HUES6 (cell line): Measurements from ENCODE around the gene LINGO3.

Source experiments
- H3K27ac ChIP-seq: 2 replicates; pipeline ENCODE4 v1.7.0; 2013; ENCODE audit warnings: low read depth, mild to moderate bottlenecking, low read length, inconsistent platforms
- H3K27me3 ChIP-seq: 2 replicates; pipeline ENCODE4 v1.6.1; 2013; ENCODE audit warnings: low read length; ENCODE audit not compliant: control insufficient read depth, insufficient read depth
- H3K36me3 ChIP-seq: 2 replicates; pipeline ENCODE4 v1.6.1; 2013; ENCODE audit warnings: low read length; ENCODE audit not compliant: control insufficient read depth, insufficient read depth
- H3K4me1 ChIP-seq: 2 replicates; pipeline ENCODE4 v1.6.1; 2013; ENCODE audit warnings: low read length; ENCODE audit not compliant: control insufficient read depth, insufficient read depth
- H3K4me3 ChIP-seq: 2 replicates; pipeline ENCODE4 v1.5.1; 2013; ENCODE audit warnings: low read depth, low read length
- H3K9ac ChIP-seq: one replicate; pipeline ENCODE4 v1.6.1; 2013; ENCODE audit warnings: mild to moderate bottlenecking, low read length
- H3K9me3 ChIP-seq: 2 replicates; pipeline ENCODE4 v1.6.1; 2013; ENCODE audit warnings: low read depth, low read length; ENCODE audit not compliant: control insufficient read depth, insufficient read depth

LINGO3 gene

DNA sequence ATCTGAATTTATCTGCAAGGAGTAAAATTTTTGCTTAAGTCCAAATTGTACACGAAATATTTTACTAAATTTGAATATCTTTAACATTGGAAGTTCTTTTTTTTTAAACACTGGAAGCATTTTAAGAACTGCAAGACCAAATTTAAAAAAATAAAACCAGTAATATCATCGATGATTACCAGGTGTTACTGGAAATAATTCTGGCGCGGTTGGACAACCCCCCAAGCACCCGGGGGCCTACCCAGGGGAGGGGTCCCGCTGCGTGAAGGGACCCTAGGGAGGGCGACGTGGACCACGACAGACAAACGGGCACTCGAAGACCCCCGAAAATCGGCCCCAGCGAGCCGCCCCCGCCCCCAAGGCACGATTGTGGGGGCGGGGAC is 39.1 kb downstream of the LINGO3 start:
- H3K36me3 ChIP-seq = peaks cover 19% of the 10 kb centered on the region
- H3K27me3 ChIP-seq = no peaks in the 10 kb centered on the region
- peaks cover 14% of the 10 kb centered on the region for H3K4me1 ChIP-seq
- H3K27ac ChIP-seq = peak overlapping the region; percentile 62; the same call in 1 of the 2 replicates
- no peaks in the 10 kb centered on the region for H3K9me3 ChIP-seq
- H3K4me3 ChIP-seq = peak overlapping the region; percentile 87
- peak overlapping the region; percentile 58 for H3K9ac ChIP-seq

GRCh38 chr19:2268480-2268830 is 39.5 kb downstream of the LINGO3 start:
- no peaks in the 10 kb centered on the region for H3K27me3 ChIP-seq
- no peak overlapping the region for H3K9ac ChIP-seq
- peaks cover 19% of the 10 kb centered on the region for H3K36me3 ChIP-seq
- H3K27ac ChIP-seq = peak overlapping the region; percentile 62; the same call in 1 of the 2 replicates
- H3K4me3 ChIP-seq = peak overlapping the region; percentile 87
- no peaks in the 10 kb centered on the region for H3K9me3 ChIP-seq
- H3K4me1 ChIP-seq = peaks cover 13% of the 10 kb centered on the region

GRCh38 chr19:2266183-2266993 is 41.6 kb downstream of the LINGO3 start:
- Histone ChIP-seq H3K4me1 (peaks cover 1% of the 10 kb centered on the region; the same call in 1 of the 2 replicates), H3K36me3 (peaks cover 6% of the 10 kb centered on the region), H3K9ac (no peak overlapping the region), H3K9me3 (no peaks in the 10 kb centered on the region), H3K27me3 (no peaks in the 10 kb centered on the region), H3K4me3 (no peak overlapping the region), H3K27ac (no peak overlapping the region)

GRCh38 chr19:2261438-2262172 is 46.3 kb downstream of the LINGO3 start:
- H3K9ac ChIP-seq = no peak overlapping the region
- no peak overlapping the region for H3K27ac ChIP-seq
- H3K36me3 ChIP-seq = no peaks in the 10 kb centered on the region
- no peaks in the 10 kb centered on the region for H3K9me3 ChIP-seq
- H3K27me3 ChIP-seq = no peaks in the 10 kb centered on the region
- H3K4me1 ChIP-seq = no peaks in the 10 kb centered on the region
- H3K4me3 ChIP-seq = no peak overlapping the region

- Histone ChIP-seq H3K9ac (no peak overlapping the region), H3K27ac (no peak overlapping the region), H3K4me3 (no peak overlapping the region), H3K4me1 (no peaks in the 10 kb centered on the region), H3K36me3 (no peaks in the 10 kb centered on the region), H3K9me3 (no peaks in the 10 kb centered on the region), H3K27me3 (no peaks in the 10 kb centered on the region)
Observed at GRCh38 chr19:2260341-2260805, 47.6 kb downstream of the LINGO3 start.

GRCh38 chr19:2259336-2259735 is 48.6 kb downstream of the LINGO3 start:
- no peak overlapping the region for H3K27ac ChIP-seq
- H3K9me3 ChIP-seq = no peaks in the 10 kb centered on the region
- H3K4me1 ChIP-seq = no peaks in the 10 kb centered on the region

More at GRCh38 chr19:2259336-2259735, 48.6 kb downstream of the LINGO3 start:
- Histone ChIP-seq H3K36me3 (no peaks in the 10 kb centered on the region), H3K9ac (no peak overlapping the region), H3K4me3 (no peak overlapping the region), H3K27me3 (no peaks in the 10 kb centered on the region)
